Stimulated activated CD8-positive, alpha-beta memory T cell treated with anti-CD3 and anti-CD28 coated beads, Interleukin-7, amount 100 ng/mL, for 48 hours (primary cell): ENCODE measurements around the gene PDE3B.
"Not testable (repeated sequence)": the region's sequence is repeated elsewhere in the genome, so short reads cannot be mapped to it uniquely, and the experiment has no call there.

Source experiments
- DNase-seq, 2 donors: peaks; one replicate each; pipeline ENCODE4 v3.0.0-alpha.2; 2020; ENCODE audit warnings: low read depth in 1 of 2; ENCODE audit errors: extremely low read depth in 1 of 2

PDE3B gene

DNA sequence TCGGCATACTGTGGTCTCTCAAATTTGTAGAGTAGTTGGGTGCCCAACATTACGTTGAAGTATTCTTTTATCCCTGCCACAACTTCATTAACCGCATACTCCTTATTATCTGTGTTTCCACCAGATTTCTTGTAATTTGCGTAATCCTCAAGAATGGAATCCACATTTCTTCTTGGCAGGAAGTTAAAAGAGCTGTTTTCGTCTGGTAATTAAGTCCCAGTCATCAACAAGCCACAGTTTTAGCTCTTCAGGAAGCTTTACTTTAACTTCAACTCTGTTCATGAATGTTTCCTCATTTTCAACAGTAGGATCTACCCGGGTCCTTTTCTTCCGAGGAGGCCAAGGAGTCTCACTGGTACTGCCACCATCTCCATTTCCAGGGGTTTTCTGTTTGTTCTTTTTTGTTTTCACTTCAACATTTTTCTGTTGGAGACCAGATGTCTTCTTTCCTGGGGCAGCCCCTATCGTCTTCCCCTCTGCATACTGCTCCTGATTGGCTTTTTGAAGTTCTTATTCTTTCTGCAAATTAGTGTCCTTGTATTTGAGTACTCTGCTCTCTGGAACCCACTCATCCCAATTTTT lies 30.3 kb downstream of the PDE3B start:
- DNase-seq: no peak

- DNase-seq: no peak
Measured at GRCh38 chr11:14676068-14676467, 32.5 kb downstream of the PDE3B start.

- DNase-seq: no peak
Measured at GRCh38 chr11:14677146-14677545, 33.5 kb downstream of the PDE3B start.

- no peak for DNase-seq
Measured at GRCh38 chr11:14678350-14678749, 34.7 kb downstream of the PDE3B start.

DNA sequence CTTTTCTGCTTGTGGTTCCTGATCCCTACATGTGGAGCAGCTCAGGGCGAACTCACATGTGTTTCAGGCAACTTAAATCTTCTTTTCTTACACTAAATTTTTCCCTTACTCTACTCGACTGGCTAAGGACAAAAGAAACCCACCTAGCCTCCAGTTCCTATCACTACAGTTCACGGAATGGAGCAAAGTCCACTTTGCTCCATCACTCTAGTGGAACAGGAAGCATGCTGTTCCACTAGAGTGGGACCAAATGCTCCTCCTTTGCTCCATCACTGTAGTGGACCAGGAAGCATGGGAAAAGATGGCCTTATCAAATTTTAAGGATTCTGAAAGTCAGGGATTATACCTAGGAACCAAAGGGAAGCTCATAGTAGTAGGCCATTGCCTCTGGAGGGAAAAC lies 36.1 kb downstream of the PDE3B start:
- DNase-seq: no peak

DNA sequence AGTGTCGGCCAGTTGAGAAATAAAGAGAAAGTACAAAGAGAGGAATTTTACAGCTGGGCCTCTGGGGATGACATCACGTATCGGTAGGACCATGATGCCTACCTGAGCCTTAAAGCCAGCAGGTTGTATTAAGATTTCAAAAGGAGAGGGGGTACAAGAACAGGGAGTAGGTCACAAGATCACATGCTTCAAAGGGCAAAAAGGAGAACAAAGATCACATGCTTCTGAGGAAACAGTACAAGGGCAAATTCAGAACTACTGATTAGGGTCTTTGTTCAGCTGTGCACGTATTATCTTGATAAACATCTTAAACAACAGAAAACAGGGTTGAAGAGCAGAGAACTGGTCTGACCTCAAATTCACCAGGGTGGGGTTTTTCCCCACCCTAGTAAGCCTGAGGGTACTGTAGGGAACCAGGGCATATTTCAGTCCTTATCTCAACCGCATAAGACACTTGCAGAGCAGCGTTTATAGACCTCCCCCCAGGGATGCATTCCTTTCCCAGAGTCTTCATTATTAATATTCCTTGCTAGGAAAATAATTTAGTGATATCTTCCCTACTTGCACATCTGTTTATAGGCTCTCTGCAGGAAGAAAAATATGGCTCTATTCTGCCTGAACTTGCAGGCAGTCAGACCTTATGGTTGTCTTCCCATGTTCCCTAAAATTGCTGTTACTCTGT lies 40.8 kb downstream of the PDE3B start:
- DNase-seq: not testable (repeated sequence)

- no peak for DNase-seq
Measured at GRCh38 chr11:14687456-14687855, 43.9 kb downstream of the PDE3B start.

- no peak for DNase-seq
Measured at GRCh38 chr11:14687943-14688627, 44.5 kb downstream of the PDE3B start.

DNA sequence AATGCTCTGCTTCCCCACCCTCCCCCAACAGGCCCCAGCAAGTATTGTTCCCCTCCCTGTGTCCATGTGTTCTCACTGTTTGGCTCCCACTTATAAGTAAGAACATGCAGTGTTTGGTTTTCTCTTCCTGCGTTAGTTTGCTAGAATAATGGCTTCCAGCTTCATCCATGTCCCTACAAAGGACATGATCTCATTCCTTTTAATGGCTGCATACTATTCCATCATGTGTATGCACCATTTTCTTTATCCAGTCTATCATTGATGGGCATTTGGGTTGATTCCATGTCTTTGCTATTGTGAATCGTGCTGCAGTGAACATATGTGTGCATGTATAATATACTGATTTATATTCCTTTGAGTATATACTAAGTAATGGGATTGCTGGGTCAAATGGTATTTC lies 52.1 kb downstream of the PDE3B start:
- DNase-seq: not testable (repeated sequence)

- no peak for DNase-seq
Measured at GRCh38 chr11:14698771-14699170, 55.2 kb downstream of the PDE3B start.

DNA sequence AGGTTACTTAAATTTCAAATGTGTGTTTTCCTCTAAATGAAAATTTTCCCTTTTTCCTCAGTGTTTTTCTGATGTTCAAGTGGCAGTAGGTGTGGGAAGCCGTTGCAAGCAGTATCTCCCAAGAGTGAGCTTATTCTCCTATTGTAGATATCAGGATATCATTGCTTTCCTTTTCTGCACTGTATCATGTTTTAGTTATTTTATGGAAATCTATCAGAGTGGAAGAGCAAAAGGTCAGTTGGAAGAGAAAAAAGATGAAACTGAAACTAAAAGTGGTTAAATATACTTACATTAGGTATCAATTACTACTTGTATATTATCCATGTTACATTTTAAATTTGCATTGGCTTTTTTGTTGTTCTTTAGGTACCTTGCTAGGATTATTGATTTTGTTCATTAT lies 57.0 kb downstream of the PDE3B start:
- no peak for DNase-seq

- DNase-seq: no peak
Measured at GRCh38 chr11:14702760-14703159, 59.2 kb downstream of the PDE3B start.

GRCh38 chr11:14703731-14704130 lies 60.1 kb downstream of the PDE3B start:
- no peak for DNase-seq

DNA sequence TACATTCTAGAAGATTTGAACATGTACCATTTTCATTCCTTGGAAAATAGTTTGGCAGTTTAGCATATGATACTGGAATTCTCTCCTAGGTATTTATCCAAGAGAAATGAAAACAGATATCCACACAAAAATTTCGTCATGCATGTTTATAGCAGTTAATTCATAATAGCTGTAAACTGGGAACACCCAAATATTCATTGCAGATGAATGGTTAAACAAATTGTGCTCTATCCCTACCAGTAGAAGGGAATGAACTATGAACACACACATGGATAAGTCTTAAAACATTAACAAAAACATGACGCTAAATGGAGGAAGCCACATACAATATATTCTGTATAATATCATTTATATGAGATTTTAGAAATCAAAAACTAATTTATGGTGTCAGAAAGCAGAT lies 61.5 kb downstream of the PDE3B start:
- no peak for DNase-seq

- no peak for DNase-seq
Measured at GRCh38 chr11:14713496-14714244, 70.1 kb downstream of the PDE3B start.

GRCh38 chr11:14715669-14716068 lies 72.1 kb downstream of the PDE3B start:
- not testable (repeated sequence) for DNase-seq

DNA sequence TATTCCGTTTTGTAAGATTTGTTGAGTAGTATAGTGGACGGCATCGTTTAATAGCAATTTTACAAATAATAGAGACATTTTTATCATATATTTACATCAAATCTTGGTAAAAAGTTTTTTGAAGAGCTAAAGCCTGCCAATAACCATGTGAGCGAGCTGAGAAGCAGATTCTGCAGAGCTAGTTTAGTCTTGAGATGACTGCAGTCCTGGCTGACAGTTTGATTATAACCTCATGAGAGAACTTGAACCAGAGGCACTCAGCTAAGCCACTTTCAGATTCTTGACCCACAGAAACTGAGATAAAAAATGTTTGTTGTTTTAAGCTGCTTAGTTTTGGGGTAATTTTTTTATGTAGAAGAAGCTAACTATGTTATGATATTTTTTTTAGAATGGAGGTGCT lies 78.9 kb downstream of the PDE3B start:
- DNase-seq: no peak

GRCh38 chr11:14725150-14725549 lies 81.5 kb downstream of the PDE3B start:
- no peak for DNase-seq

- DNase-seq: no peak
Measured at GRCh38 chr11:14727215-14727614, 83.6 kb downstream of the PDE3B start.

- DNase-seq: no peak
Measured at GRCh38 chr11:14727746-14728145, 84.1 kb downstream of the PDE3B start.

GRCh38 chr11:14740539-14740938 lies 96.9 kb downstream of the PDE3B start:
- not testable (repeated sequence) for DNase-seq

- DNase-seq: no peak
Measured at GRCh38 chr11:14741195-14741594, 97.6 kb downstream of the PDE3B start.
